ENCODE results near the gene PRAC2.
"Not testable (repeated sequence)": the region's sequence is repeated elsewhere in the genome, so short reads cannot be mapped to it uniquely, and the experiment has no call there.

GRCh38 chr17:48716549-48716948 is 6.4 kb upstream of the PRAC2 start:
- TF ChIP-seq SKI (IDR thresholded peaks at IDR 0.05; ENCODE audit: partially characterized antibody); KIAA2018 (CRISPR knock-in tag; IDR thresholded peaks at IDR 0.05; ENCODE audit: borderline replicate concordance): not testable (repeated sequence)

All from HepG2 (cell line).